HG03439 (cell line): ENCODE measurements around the gene CYTL1.
"Not testable (repeated sequence)": the region's sequence is repeated elsewhere in the genome, so short reads cannot be mapped to it uniquely, and the experiment has no call there.

ENCODE experiments used
- ATAC-seq: cut with Tn5 transposase; IDR thresholded peaks from one replicate; pipeline ENCODE4 v1.9.1; 2021; ENCODE audit warnings: mild to moderate bottlenecking, moderate library complexity; ENCODE audit not compliant: unreplicated experiment

Gene CYTL1

GRCh38 chr4:5034206-5034605, 14.9 kb upstream of the CYTL1 start:
- ATAC-seq, result no peak

GRCh38 chr4:5033281-5033841, 14.1 kb upstream of the CYTL1 start:
- no peak for ATAC-seq

- ATAC-seq, result no peak
These were observed 13.6 kb upstream of the CYTL1 start for GRCh38 chr4:5032813-5033212.

- ATAC-seq, result no peak
These were observed 11.7 kb upstream of the CYTL1 start for GRCh38 chr4:5030927-5031326.

- ATAC-seq, result no peak
These were observed 11.0 kb upstream of the CYTL1 start for GRCh38 chr4:5030221-5030620.

- no peak for ATAC-seq
These were observed 10.2 kb upstream of the CYTL1 start for GRCh38 chr4:5029447-5029846.

- no peak for ATAC-seq
These were observed 9.2 kb upstream of the CYTL1 start for GRCh38 chr4:5028480-5028879.

- no peak for ATAC-seq
These were observed 8.1 kb upstream of the CYTL1 start for GRCh38 chr4:5027346-5027745.

- ATAC-seq, result no peak
These were observed 7.1 kb upstream of the CYTL1 start for GRCh38 chr4:5026371-5026770.

GRCh38 chr4:5024673-5025072, 5.4 kb upstream of the CYTL1 start:
- no peak for ATAC-seq

GRCh38 chr4:5021546-5021945, 2.3 kb upstream of the CYTL1 start:
- no peak for ATAC-seq

GRCh38 chr4:5020341-5020740, 1.1 kb upstream of the CYTL1 start:
- no peak for ATAC-seq

- ATAC-seq, result no peak
These were observed 538 bp upstream of the CYTL1 start for GRCh38 chr4:5019796-5020195.

GRCh38 chr4:5018603-5019002, 655 bp downstream of the CYTL1 start:
- ATAC-seq, result no peak

GRCh38 chr4:5018096-5018495, 1.2 kb downstream of the CYTL1 start:
- ATAC-seq, result no peak

- ATAC-seq, result no peak
These were observed 5.1 kb downstream of the CYTL1 start for GRCh38 chr4:5014007-5014682.

- ATAC-seq, result no peak
These were observed 6.3 kb downstream of the CYTL1 start for GRCh38 chr4:5012958-5013357.

GRCh38 chr4:5012244-5012898, 6.9 kb downstream of the CYTL1 start:
- ATAC-seq, result no peak

GRCh38 chr4:5010984-5011383, 8.3 kb downstream of the CYTL1 start:
- ATAC-seq, result no peak

- ATAC-seq, result no peak
These were observed 9.5 kb downstream of the CYTL1 start for GRCh38 chr4:5009796-5010195.

- ATAC-seq, result not testable (repeated sequence)
These were observed 12.3 kb downstream of the CYTL1 start for GRCh38 chr4:5006932-5007331.

GRCh38 chr4:5004496-5004895, 14.8 kb downstream of the CYTL1 start:
- no peak for ATAC-seq
